NCI-H2029 (cell line): ENCODE data around the gene STRN4.

Source experiments
- DNase-seq: peaks from one replicate; lab custom pipeline; 2025; lab: John Stamatoyannopoulos, UW

STRN4 gene

GRCh38 chr19:46742926-46743480 is 3.2 kb downstream of the STRN4 start:
- DNase-seq = no peak

GRCh38 chr19:46741447-46741846 is 4.8 kb downstream of the STRN4 start:
- DNase-seq = no peak

GRCh38 chr19:46739290-46739771 is 6.9 kb downstream of the STRN4 start:
- no peak for DNase-seq

- DNase-seq = no peak
Observed at GRCh38 chr19:46737761-46738171, 8.5 kb downstream of the STRN4 start.

GRCh38 chr19:46737298-46737654 is 9.0 kb downstream of the STRN4 start:
- peak; percentile 25 for DNase-seq

- no peak for DNase-seq
Observed at GRCh38 chr19:46736531-46737297, 9.5 kb downstream of the STRN4 start.

GRCh38 chr19:46733690-46734292 is 12.5 kb downstream of the STRN4 start:
- no peak for DNase-seq

GRCh38 chr19:46732966-46733689 is 13.1 kb downstream of the STRN4 start:
- DNase-seq = no peak

- DNase-seq = no peak
Observed at GRCh38 chr19:46732172-46732938, 13.9 kb downstream of the STRN4 start.

- DNase-seq = no peak
Observed at GRCh38 chr19:46731584-46731983, 14.7 kb downstream of the STRN4 start.

- no peak for DNase-seq
Observed at GRCh38 chr19:46731007-46731501, 15.2 kb downstream of the STRN4 start.

GRCh38 chr19:46730595-46730994 is 15.7 kb downstream of the STRN4 start:
- DNase-seq = no peak

- no peak for DNase-seq
Observed at GRCh38 chr19:46730187-46730586, 16.1 kb downstream of the STRN4 start.

GRCh38 chr19:46729696-46730095 is 16.6 kb downstream of the STRN4 start:
- DNase-seq = no peak

GRCh38 chr19:46728693-46729339 is 17.4 kb downstream of the STRN4 start:
- DNase-seq = no peak

- no peak for DNase-seq
Observed at GRCh38 chr19:46728208-46728607, 18.0 kb downstream of the STRN4 start.

- no peak for DNase-seq
Observed at GRCh38 chr19:46727757-46728156, 18.5 kb downstream of the STRN4 start.

- DNase-seq = no peak
Observed at GRCh38 chr19:46726971-46727501, 19.2 kb downstream of the STRN4 start.

GRCh38 chr19:46726551-46726950 is 19.7 kb downstream of the STRN4 start:
- DNase-seq = no peak

GRCh38 chr19:46725859-46726393 is 20.3 kb downstream of the STRN4 start:
- DNase-seq = no peak
